Stimulated activated CD8-positive, alpha-beta memory T cell treated with anti-CD3 and anti-CD28 coated beads, Interleukin-12 subunit alpha, Interleukin-12 subunit beta, amount 100 ng/mL, for 4 hours (primary cell): Measurements from ENCODE around the gene ABI3BP.
A peak's percentile ranks its signal among the peaks of the same experiment; 100 is the strongest.

Experiments used
- DNase-seq: peaks from one replicate; pipeline ENCODE4 v3.0.0-alpha.2; 2020; ENCODE audit warnings: low read depth

The ABI3BP gene

GRCh38 chr3:100726706-100727105 lies 266.5 kb downstream of the ABI3BP start:
- no peak for DNase-seq

GRCh38 chr3:100725935-100726513 lies 267.2 kb downstream of the ABI3BP start:
- no peak for DNase-seq

- no peak for DNase-seq
Observed at GRCh38 chr3:100720426-100720825, 272.8 kb downstream of the ABI3BP start.

- no peak for DNase-seq
Observed at GRCh38 chr3:100719136-100719535, 274.1 kb downstream of the ABI3BP start.

GRCh38 chr3:100717637-100718487 lies 275.4 kb downstream of the ABI3BP start:
- DNase-seq: no peak

- no peak for DNase-seq
Observed at GRCh38 chr3:100717063-100717462, 276.2 kb downstream of the ABI3BP start.

GRCh38 chr3:100715176-100715575 lies 278.0 kb downstream of the ABI3BP start:
- DNase-seq: no peak

GRCh38 chr3:100710261-100710968 lies 282.8 kb downstream of the ABI3BP start:
- DNase-seq: no peak

GRCh38 chr3:100709842-100710260 lies 283.4 kb downstream of the ABI3BP start:
- peak; percentile 16 for DNase-seq

DNA sequence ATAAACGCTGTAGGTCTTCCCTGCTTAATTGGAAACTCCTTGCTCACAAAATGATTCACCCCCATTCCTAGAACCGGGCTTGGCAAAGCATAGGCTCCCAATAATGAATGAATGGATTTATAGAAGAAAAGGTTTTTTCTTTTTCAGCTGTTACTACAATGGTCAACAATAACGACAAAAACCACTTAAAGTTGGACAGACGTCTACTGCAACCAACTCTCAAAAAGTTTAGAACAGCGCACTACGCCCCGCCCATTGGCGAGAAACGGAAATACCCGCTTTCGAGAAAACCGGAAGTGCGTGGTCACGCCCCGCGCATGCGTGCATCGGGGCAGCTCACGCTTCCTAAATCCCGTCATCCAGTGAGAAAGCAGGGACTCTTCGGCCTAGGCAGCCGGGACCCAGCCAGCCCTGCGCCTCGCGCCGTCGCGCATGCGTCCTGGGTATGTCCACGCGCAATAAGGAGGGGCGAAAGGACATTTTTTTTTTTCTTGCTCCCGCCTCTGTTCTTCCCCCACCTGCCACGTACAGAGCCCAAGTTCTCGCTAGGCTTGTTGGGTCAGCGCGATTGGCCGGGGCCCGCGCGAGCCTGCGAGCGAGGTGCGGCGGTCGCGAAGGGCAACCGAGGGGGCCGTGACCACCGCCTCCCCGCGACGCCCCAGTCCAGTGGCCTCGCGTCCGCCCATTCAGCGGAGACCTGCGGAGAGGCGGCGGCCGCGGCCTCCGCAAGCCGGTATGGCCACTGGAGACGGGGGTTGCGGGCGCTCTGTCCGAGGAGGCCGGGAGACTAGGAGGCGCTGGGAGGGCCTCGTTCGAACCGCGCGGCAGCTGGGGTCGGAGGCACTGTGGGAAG lies 284.0 kb downstream of the ABI3BP start, which contains the start of gene TFG:
Gene TFG, plus strand, starts transcription at position 506 of the 853 bp plus-strand sequence. CDS start 4,192 bp downstream, outside the sequence.
- peak; percentile 95 for DNase-seq

- DNase-seq: no peak
Observed at GRCh38 chr3:100708644-100708988, 284.6 kb downstream of the ABI3BP start.

DNA sequence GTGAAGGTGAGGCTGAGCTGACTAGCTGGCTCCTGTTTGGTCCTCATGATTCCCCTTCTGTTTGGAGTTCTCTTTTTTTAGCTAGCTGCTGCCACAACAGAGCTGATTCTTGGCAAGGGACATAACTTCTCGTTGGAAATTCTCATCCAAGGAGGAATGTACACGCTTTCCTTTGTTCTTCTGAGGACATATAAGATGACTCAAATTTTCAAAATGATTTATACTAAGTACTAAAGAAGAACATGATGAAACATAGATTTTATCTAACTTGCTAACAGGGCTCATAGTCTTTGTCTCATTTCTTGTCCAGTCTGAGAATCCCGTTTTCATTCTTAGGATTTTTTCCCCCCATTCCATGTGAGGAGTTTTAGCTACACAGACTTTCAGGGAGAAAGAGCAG lies 286.9 kb downstream of the ABI3BP start:
- DNase-seq: no peak

GRCh38 chr3:100703865-100704264 lies 289.4 kb downstream of the ABI3BP start:
- DNase-seq: no peak

DNA sequence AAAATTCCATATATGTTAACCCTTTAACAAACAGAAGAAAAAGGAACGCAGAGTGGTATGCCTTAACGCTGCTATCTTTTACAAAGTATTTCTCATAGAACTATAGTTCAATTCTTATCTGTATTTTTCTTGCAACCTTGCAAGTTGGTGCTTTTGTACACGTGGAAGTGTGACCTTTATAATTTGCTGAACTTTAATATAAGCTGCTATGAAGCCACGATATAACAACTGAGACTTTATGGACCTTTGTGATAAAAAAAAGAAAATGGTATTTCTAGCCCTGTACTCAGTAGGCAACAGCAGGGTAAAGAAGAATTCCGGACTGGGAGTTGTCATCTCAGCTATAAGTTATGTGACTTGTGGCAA lies 290.3 kb downstream of the ABI3BP start:
- DNase-seq: no peak

GRCh38 chr3:100702082-100702979 lies 290.9 kb downstream of the ABI3BP start:
- DNase-seq: no peak

DNA sequence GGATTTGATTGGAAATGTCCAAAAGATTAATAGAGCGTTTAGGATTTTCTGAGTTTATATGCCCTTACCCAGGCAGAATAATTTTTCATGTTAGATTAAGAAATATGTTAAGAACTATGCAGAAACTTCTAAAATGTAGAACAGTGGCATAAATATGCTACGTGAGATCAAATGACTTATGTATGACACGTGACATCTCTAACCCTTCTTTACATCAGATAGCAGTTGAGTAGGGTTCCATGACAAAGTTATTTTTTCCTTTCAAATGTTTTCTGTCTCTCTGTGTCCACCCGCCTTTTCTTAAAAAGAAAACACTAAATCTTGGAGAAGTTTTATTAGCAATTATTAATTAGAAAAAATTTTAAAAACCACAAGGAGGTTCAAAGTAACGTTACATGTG lies 292.5 kb downstream of the ABI3BP start:
- no peak for DNase-seq
